Liver (tissue), 9 donors: Measurements from ENCODE around the gene SSRP1. TPM values are rescaled to one million over a fixed set of nuclear protein-coding genes. Genes with fewer than 3 reads are reported as not detected.

Source experiments
- DNase-seq: peaks from one replicate; pipeline ENCODE4 v3.0.0-alpha.2; 2017; ENCODE audit warnings: low spot score
- H3K27ac ChIP-seq, 2 donors: one replicate each; pipeline ENCODE4 v1.7.0; 2013; ENCODE audit warnings: inconsistent platforms in 2 of 2, low read length in 2 of 2, control low read depth in 1 of 2, low read depth in 1 of 2, mild to moderate bottlenecking in 1 of 2
- H3K27me3 ChIP-seq, 4 donors: one replicate each; pipeline versions ENCODE4 v1.6.1 to v1.7.0; 2013; ENCODE audit warnings: low read length in 3 of 4, inconsistent platforms in 1 of 4, mild to moderate bottlenecking in 1 of 4, moderate library complexity in 1 of 4; ENCODE audit not compliant: control insufficient read depth in 4 of 4, insufficient read depth in 4 of 4
- H3K36me3 ChIP-seq, 4 donors: one replicate each; pipeline versions ENCODE4 v1.6.1 to v1.7.0; 2013; ENCODE audit warnings: low read length in 3 of 4, mild to moderate bottlenecking in 3 of 4, low read depth in 1 of 4, moderate library complexity in 1 of 4; ENCODE audit not compliant: control insufficient read depth in 4 of 4, insufficient read depth in 3 of 4
- H3K4me1 ChIP-seq, 4 donors: one replicate each; pipeline versions ENCODE4 v1.6.1 to v1.7.0; 2013; ENCODE audit warnings: low read length in 3 of 4, mild to moderate bottlenecking in 3 of 4, moderate library complexity in 1 of 4; ENCODE audit not compliant: control insufficient read depth in 4 of 4, insufficient read depth in 4 of 4
- H3K4me3 ChIP-seq, 3 donors: one replicate each; pipeline versions ENCODE4 v1.6.1 to v1.7.0; 2013; ENCODE audit warnings: low read length in 3 of 3, control low read depth in 1 of 3, low read depth in 1 of 3, mild to moderate bottlenecking in 1 of 3
- H3K9ac ChIP-seq, 2 donors: one replicate each; pipeline ENCODE4 v1.7.0; 2013; ENCODE audit warnings: low read length in 2 of 2, mild to moderate bottlenecking in 2 of 2, moderate library complexity in 2 of 2, control low read depth in 1 of 2, low read depth in 1 of 2
- H3K9me3 ChIP-seq, 4 donors: one replicate each; pipeline versions ENCODE4 v1.6.1 to v1.7.0; 2013; ENCODE audit warnings: low read length in 3 of 4; ENCODE audit not compliant: control insufficient read depth in 4 of 4
- EGR1 ChIP-seq, 2 donors: IDR thresholded peaks; 2 replicates each; pipeline ENCODE4 v1.6.1; 2016 to 2018; ENCODE audit warnings: antibody characterized with exemption in 2 of 2, low read depth in 2 of 2
- FOXA1 ChIP-seq: IDR thresholded peaks from 2 replicates; pipeline ENCODE4 v1.6.1; 2016; ENCODE audit warnings: antibody characterized with exemption
- GABPA ChIP-seq, 2 donors: IDR thresholded peaks in 1 of 2; conservative IDR thresholded peaks in 1 of 2; 2 replicates each; pipeline ENCODE4 v1.6.1; 2016; ENCODE audit warnings: antibody characterized with exemption in 2 of 2, mild to moderate bottlenecking in 1 of 2, moderate library complexity in 1 of 2
- HNF4A ChIP-seq, 2 donors: conservative IDR thresholded peaks; 2 replicates each; pipeline ENCODE4 v1.6.1; 2016; ENCODE audit warnings: antibody characterized with exemption in 2 of 2, mild to moderate bottlenecking in 2 of 2
- HNF4G ChIP-seq: IDR thresholded peaks from 2 replicates; pipeline ENCODE4 v1.6.1; 2016; ENCODE audit warnings: antibody characterized with exemption
- JUND ChIP-seq, 2 donors: IDR thresholded peaks; 2 replicates each; pipeline ENCODE4 v1.6.1; 2016; ENCODE audit warnings: antibody characterized with exemption in 2 of 2
- NR2F2 ChIP-seq: IDR thresholded peaks from 2 replicates; pipeline ENCODE4 v1.6.1; 2016; ENCODE audit warnings: antibody characterized with exemption
- RAD21 ChIP-seq, 2 donors: IDR thresholded peaks; 2 replicates each; pipeline ENCODE4 v1.6.1; 2016; ENCODE audit warnings: antibody characterized with exemption in 2 of 2, mild to moderate bottlenecking in 2 of 2
- RXRA ChIP-seq, 2 donors: IDR thresholded peaks; 2 replicates each; pipeline ENCODE4 v1.6.1; 2017 to 2018; ENCODE audit warnings: antibody characterized with exemption in 2 of 2, mild to moderate bottlenecking in 1 of 2
- SP1 ChIP-seq: IDR thresholded peaks from 2 replicates; pipeline ENCODE4 v1.6.1; 2018; ENCODE audit warnings: antibody characterized with exemption, mild to moderate bottlenecking
- TAF1 ChIP-seq: conservative IDR thresholded peaks from 2 replicates; pipeline ENCODE4 v1.6.1; 2016; ENCODE audit warnings: antibody characterized with exemption, mild to moderate bottlenecking
- YY1 ChIP-seq: IDR thresholded peaks from 2 replicates; pipeline ENCODE4 v1.6.1; 2016; ENCODE audit warnings: antibody characterized with exemption, mild to moderate bottlenecking
- WGBS: extraction: QIAGEN DNeasy Blood & Tissue Kit; methylation state at CpG from one replicate; pipeline ENCODE4 v1.1.7; 2013; 5-methylcytosine and 5-hydroxymethylcytosine counted together
- polyA plus RNA-seq, 2 donors: library from polyadenylated mRNA; stranded (reverse) in 1 of 2; unstranded in 1 of 2; fragments of 200-250 nt in 1 of 2; fragments of >200 nt in 1 of 2; fragmentation: Nextera tagmentation in 1 of 2; extraction: Ambion mirVana in 1 of 2; gene quantifications; one replicate each; pipeline versions ENCODE4 v1.2.1 to v1.2.3, GENCODE V29; 2013 to 2015
- total RNA-seq, 2 donors: library from RNA; depleted of rRNA; stranded (reverse); fragments of >200 nt; gene quantifications; one replicate each; pipeline ENCODE4 v1.2.3, GENCODE V29; 2014
- TF ChIP-seq, protein P1 (sequence below): fragments of 150-350 bp; IDR thresholded peaks from 2 replicates; pipeline ENCODE4 v1.5.1; 2017; ENCODE audit warnings: improper control_type of control experiment, low read depth, low read length; ENCODE audit not compliant: missing input control
- TF ChIP-seq, protein P2 (sequence below): IDR thresholded peaks from 2 replicates; pipeline ENCODE4 v1.6.1; 2016; ENCODE audit warnings: antibody characterized with exemption, mild to moderate bottlenecking
- TF ChIP-seq, protein P3 (sequence below): IDR thresholded peaks from 2 replicates; pipeline ENCODE4 v1.6.1; 2016; ENCODE audit warnings: antibody characterized with exemption
- TF ChIP-seq, protein P4 (sequence below): IDR thresholded peaks from 2 replicates; pipeline ENCODE4 v1.6.1; 2016; ENCODE audit warnings: antibody characterized with exemption
- TF ChIP-seq, protein P5 (sequence below): IDR thresholded peaks from 2 replicates; pipeline ENCODE4 v1.6.1; 2016; ENCODE audit warnings: antibody characterized with exemption
- donor health status: healthy.
- donor health status: healthy.
- donor health status: healthy.
- donor health status: healthy.
- donor health status: healthy.

SSRP1 gene
- total and polyA plus RNA-seq, 4 donors: 13.9 to 45.3 (median 28.4) TPM

DNA sequence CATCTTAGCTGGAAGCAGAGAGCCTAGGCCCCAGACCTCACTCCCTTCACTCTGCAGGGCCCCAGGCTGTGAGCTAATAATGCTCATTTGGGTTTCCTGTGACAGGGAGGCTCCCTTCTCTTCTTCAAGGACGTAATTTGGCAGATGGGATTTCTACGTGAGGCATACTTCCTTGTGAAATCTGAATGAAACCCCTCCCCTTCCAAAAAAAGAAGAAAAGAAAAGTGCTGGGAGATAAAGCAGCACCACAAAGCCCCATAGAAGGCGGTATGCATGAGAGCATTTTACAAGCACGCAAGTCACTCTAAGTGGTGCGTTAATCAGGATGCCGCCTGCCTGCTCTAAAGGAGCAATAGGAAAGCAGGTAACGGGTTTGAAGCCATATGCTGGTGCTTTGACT is 8.1 kb upstream of the SSRP1 start:
- Histone ChIP-seq H3K9me3 (no peaks in the 10 kb centered on the region), H3K27me3 (no peaks in the 10 kb centered on the region), H3K4me3 (no peak overlapping the region), H3K4me1 (peaks cover 0 to 4% (median 3%) of the 10 kb centered on the region in 4 donors), H3K27ac (no peak overlapping the region), H3K9ac (no peak overlapping the region), H3K36me3 (no peaks in the 10 kb centered on the region)
- no peak for TF ChIP-seq RXRA (IDR thresholded peaks at IDR 0.05)
- no peak for TF ChIP-seq GABPA (IDR thresholded peaks at IDR 0.05 in 1 of 2, conservative IDR thresholded peaks at IDR 0.05 in 1 of 2)
- no peak for TF ChIP-seq FOXA1
- TF ChIP-seq EGR1 (IDR thresholded peaks at IDR 0.05; ENCODE audit: low read depth in 2 of 2): no peak
- TF ChIP-seq JUND (IDR thresholded peaks at IDR 0.05): no peak
- no peak for TF ChIP-seq HNF4A (conservative IDR thresholded peaks at IDR 0.05)
- no peak for TF ChIP-seq SP1
- TF ChIP-seq NR2F2: no peak
- TF ChIP-seq, protein P1, sequence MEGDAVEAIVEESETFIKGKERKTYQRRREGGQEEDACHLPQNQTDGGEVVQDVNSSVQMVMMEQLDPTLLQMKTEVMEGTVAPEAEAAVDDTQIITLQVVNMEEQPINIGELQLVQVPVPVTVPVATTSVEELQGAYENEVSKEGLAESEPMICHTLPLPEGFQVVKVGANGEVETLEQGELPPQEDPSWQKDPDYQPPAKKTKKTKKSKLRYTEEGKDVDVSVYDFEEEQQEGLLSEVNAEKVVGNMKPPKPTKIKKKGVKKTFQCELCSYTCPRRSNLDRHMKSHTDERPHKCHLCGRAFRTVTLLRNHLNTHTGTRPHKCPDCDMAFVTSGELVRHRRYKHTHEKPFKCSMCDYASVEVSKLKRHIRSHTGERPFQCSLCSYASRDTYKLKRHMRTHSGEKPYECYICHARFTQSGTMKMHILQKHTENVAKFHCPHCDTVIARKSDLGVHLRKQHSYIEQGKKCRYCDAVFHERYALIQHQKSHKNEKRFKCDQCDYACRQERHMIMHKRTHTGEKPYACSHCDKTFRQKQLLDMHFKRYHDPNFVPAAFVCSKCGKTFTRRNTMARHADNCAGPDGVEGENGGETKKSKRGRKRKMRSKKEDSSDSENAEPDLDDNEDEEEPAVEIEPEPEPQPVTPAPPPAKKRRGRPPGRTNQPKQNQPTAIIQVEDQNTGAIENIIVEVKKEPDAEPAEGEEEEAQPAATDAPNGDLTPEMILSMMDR: no peak
- TF ChIP-seq, protein P2, sequence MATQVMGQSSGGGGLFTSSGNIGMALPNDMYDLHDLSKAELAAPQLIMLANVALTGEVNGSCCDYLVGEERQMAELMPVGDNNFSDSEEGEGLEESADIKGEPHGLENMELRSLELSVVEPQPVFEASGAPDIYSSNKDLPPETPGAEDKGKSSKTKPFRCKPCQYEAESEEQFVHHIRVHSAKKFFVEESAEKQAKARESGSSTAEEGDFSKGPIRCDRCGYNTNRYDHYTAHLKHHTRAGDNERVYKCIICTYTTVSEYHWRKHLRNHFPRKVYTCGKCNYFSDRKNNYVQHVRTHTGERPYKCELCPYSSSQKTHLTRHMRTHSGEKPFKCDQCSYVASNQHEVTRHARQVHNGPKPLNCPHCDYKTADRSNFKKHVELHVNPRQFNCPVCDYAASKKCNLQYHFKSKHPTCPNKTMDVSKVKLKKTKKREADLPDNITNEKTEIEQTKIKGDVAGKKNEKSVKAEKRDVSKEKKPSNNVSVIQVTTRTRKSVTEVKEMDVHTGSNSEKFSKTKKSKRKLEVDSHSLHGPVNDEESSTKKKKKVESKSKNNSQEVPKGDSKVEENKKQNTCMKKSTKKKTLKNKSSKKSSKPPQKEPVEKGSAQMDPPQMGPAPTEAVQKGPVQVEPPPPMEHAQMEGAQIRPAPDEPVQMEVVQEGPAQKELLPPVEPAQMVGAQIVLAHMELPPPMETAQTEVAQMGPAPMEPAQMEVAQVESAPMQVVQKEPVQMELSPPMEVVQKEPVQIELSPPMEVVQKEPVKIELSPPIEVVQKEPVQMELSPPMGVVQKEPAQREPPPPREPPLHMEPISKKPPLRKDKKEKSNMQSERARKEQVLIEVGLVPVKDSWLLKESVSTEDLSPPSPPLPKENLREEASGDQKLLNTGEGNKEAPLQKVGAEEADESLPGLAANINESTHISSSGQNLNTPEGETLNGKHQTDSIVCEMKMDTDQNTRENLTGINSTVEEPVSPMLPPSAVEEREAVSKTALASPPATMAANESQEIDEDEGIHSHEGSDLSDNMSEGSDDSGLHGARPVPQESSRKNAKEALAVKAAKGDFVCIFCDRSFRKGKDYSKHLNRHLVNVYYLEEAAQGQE: no peak
- TF ChIP-seq, protein P3, sequence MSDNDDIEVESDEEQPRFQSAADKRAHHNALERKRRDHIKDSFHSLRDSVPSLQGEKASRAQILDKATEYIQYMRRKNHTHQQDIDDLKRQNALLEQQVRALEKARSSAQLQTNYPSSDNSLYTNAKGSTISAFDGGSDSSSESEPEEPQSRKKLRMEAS: no peak
- no peak for TF ChIP-seq TAF1
- no peak for TF ChIP-seq HNF4G
- TF ChIP-seq, protein P4, sequence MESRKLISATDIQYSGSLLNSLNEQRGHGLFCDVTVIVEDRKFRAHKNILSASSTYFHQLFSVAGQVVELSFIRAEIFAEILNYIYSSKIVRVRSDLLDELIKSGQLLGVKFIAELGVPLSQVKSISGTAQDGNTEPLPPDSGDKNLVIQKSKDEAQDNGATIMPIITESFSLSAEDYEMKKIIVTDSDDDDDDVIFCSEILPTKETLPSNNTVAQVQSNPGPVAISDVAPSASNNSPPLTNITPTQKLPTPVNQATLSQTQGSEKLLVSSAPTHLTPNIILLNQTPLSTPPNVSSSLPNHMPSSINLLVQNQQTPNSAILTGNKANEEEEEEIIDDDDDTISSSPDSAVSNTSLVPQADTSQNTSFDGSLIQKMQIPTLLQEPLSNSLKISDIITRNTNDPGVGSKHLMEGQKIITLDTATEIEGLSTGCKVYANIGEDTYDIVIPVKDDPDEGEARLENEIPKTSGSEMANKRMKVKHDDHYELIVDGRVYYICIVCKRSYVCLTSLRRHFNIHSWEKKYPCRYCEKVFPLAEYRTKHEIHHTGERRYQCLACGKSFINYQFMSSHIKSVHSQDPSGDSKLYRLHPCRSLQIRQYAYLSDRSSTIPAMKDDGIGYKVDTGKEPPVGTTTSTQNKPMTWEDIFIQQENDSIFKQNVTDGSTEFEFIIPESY: no peak
- TF ChIP-seq RAD21 (IDR thresholded peaks at IDR 0.05): no peak
- 86% methylated on average over 7 of the region's 7 CpGs for WGBS
- no peak for DNase-seq

DNA sequence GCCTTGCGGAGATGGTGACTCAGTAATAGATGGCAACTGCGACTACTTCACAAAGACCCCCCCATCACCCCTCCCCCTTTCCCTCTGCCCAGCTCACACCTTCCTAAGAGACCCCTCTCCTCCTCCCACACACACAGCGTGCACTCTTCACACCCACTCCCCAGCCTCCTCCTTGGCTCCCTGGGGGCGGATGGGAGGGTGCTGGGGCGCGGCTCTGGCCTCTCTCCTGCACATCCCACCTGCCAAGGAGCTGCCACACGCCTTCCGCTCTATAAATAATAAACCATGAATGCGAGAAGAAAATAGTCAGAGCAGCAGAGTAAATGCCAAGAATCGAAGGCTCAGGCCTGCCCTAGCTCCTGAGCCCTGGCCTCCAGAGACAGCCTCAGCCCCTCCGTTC is 7.0 kb upstream of the SSRP1 start:
- no peaks in the 10 kb centered on the region for H3K27me3 ChIP-seq
- no peak overlapping the region for H3K9ac ChIP-seq
- H3K36me3 ChIP-seq: no peaks in the 10 kb centered on the region
- 93% methylated on average over 11 of the region's 11 CpGs for WGBS
- no peaks in the 10 kb centered on the region for H3K9me3 ChIP-seq
- peaks cover 0 to 4% (median 3%) of the 10 kb centered on the region in 4 donors for H3K4me1 ChIP-seq
- no peak overlapping the region for H3K4me3 ChIP-seq
- no peak for DNase-seq
- no peak overlapping the region for H3K27ac ChIP-seq
- TF ChIP-seq, protein P3: no peak
- TF ChIP-seq, protein P5, sequence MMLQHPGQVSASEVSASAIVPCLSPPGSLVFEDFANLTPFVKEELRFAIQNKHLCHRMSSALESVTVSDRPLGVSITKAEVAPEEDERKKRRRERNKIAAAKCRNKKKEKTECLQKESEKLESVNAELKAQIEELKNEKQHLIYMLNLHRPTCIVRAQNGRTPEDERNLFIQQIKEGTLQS: no peak
- TF ChIP-seq YY1 (no peak), FOXA1 (no peak), TAF1 (no peak)
- TF ChIP-seq, protein P1: no peak
- TF ChIP-seq, protein P4: no peak
